GM18909 (cell line): Measurements from ENCODE around the gene BCR.

Experiments used
- ATAC-seq: cut with Tn5 transposase; IDR thresholded peaks from one replicate; pipeline ENCODE4 v1.9.1; 2021; ENCODE audit warnings: mild to moderate bottlenecking; ENCODE audit not compliant: unreplicated experiment, poor library complexity

The BCR gene

DNA sequence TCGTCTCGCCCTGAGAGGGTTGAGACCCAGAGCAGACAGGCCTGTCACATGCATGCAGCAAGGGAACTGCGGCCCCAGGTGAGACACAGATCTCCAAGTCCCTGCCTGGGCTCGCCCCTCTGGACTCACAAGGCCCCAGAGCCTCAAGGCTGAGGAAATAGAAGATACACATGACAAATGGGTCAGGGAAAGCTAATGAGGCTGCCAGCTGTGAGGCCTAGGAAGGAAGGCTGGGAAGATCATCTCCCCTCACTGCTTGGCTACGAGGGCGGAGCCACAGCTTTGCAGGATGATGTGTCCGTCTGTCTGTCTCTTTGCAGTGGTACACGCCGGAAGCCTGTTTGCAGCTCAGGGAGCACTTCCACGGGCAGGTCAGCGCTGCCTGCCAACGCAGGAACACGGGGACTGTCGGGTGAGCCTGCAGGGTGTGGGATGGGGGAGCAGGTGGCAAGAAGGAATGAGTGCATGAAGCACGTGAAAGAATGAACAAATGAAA lies 30.5 kb upstream of the BCR start:
- ATAC-seq, result no peak

DNA sequence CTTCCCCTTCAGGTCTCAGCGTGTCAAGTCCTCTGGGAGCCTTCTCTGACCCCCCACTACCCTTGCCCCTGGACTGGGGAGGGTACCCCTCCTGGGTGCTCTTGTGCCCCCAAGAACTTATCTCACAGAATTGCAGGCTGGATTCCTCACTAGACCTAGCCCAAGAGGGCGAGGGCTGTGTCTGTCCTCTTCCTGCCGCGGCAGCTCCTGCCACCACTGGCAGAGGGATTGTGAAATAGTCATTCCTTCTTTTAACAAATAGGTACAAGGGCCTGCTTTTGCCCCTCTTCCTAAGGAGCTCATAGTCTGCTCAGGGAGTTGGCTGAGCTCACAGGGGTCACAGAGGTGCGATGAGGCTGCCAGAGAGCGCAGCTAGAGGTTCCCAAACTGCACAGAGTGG lies 29.5 kb upstream of the BCR start:
- no peak for ATAC-seq

DNA sequence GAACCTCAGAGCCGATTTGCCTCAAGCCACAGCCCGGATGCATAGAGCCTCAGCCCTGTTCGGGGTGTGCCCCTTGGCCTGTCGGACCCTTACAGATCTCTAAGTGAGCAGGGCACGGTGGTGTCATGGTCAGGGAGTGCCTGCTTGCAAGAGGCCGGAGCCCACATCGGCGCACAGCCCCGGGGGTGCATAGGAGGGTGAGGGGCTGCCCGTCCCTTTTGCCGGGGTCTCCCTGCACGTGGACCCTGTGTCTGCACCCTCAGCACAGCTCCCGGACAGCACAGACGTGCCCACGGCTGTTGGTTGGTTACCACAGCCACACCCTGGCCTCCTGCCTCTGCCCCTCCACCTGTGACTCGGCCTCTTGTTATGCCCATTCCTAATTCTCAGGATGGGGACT lies 28.5 kb upstream of the BCR start:
- ATAC-seq, result no peak

- no peak for ATAC-seq
Measured at GRCh38 chr22:23152238-23153114, 27.8 kb upstream of the BCR start.

GRCh38 chr22:23153994-23154393 lies 26.3 kb upstream of the BCR start:
- no peak for ATAC-seq

GRCh38 chr22:23154461-23154860 lies 25.8 kb upstream of the BCR start:
- ATAC-seq, result no peak

GRCh38 chr22:23155143-23155542 lies 25.2 kb upstream of the BCR start:
- ATAC-seq, result no peak

DNA sequence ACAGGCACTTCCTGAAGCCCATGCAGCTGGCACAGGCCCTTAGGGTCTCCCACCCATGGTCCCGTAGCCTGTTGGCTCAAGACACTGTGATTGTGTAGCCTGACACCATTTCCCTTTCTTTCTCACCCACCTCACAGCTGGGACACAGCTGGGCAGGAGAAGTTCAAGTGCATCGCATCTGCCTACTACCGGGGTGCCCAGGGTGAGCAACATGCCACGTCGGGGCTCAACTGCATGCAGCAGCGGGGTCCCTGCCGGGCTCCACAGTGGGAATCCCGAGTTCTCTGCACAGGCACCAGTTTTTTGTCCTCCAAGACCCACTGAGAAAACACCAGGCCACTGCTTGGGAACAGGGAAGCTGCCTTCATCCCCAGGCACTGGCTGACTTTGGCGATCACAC lies 24.5 kb upstream of the BCR start:
- ATAC-seq, result no peak

GRCh38 chr22:23156286-23156685 lies 24.0 kb upstream of the BCR start:
- ATAC-seq, result no peak

DNA sequence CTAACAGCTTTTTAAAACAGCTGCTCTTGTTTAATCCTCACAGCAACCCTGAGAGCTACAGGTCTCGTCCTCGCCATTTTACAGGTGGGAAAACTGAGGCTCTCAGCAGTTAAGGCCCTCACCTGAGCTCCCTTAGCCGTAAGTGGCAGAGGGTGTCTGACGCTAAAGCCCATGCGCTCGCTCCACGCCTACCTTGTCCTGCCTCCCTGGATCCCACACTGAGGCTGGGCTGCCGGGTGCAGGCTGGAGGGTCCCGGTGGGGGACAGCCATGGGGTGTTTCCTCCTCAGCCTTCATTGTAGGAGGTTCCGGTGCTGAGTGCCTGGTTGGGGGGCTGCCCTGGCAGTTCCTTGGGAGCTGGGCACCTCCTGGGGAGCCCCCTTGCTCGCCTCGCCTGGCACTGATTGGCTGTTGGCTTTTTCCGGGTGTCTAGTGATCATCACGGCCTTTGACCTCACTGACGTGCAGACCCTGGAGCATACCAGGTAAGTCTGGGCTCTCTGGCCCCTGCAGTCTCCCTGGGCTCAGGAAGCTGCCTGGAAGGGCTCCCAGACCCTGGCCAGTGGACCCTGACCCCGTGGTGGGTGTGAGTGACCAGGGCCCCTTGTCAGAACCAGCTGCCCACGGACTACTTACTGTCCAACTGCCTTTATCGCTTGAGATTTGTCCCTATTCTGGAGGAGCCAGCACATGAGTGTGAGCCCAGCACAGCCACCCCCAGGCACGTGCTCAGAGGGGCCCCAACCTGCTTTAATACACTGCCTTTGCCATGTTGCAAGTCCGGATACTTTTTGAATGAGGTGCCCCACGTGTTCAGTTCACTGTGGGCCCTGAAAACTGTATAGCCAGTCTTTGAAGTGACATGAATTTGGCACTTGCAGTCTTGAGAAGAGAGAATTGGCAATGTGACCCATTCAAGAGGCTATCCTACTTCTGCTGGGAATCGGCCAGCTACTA lies 22.5 kb upstream of the BCR start:
- ATAC-seq, result no peak

DNA sequence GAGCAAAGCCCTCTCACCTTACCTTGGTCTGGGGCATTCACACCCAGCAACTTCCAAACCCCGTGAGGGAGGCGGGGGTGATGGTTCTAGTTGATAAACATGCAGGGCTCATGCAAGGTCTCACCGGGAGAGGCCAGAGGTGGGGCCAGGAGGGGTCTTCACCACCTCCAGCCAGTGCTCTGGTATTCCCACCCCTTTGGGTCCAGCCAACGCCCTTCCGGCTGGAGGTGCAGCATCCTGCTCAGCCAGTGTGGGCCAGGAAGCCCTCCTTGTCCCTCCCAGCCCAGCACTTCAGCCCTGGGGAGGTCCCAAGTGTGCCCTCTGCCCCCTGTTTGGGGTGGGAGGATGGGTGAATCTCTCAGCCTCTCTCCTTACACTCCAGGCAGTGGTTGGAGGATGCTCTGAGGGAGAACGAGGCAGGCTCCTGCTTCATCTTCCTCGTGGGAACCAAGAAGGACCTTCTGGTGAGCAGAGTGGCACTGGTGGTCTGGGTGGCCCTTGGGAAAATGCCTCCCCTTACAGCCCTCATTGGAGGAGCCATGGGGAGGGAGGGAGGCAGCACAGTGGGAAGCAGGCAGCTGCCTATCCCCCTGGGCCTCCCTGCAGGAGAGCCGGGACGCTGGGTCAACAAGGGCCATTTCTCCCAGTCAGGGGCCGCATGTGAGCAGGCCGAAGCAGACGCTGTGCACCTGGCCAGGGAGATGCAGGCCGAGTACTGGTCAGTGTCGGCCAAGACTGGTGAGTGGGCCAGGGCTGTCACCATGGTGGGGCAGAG lies 21.6 kb upstream of the BCR start:
- no peak for ATAC-seq

- no peak for ATAC-seq
Measured at GRCh38 chr22:23159291-23159630, 21.0 kb upstream of the BCR start.

DNA sequence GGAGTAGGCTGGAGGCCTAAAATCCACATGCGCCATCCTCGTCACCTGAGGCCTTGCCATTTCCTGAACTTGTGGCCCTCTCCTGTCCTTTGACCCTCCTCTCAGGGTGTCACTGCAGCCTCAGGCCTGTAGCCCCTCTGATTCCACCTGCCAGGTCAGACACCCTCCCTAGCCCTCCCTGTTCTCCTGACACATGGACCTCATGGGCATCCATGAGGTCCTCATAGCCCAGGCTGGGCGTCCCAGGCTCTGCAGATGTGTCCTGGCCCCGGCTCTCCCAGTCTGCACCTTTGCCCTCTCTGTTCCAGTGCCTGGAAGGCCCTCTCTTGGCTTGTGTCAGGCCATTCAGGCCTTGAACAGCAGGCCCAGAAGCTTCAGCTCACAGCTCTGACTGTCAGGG lies 19.3 kb upstream of the BCR start:
- no peak for ATAC-seq

- ATAC-seq, result no peak
Measured at GRCh38 chr22:23161574-23161973, 18.7 kb upstream of the BCR start.

- ATAC-seq, result no peak
Measured at GRCh38 chr22:23163665-23164064, 16.6 kb upstream of the BCR start.

- no peak for ATAC-seq
Measured at GRCh38 chr22:23164091-23164490, 16.2 kb upstream of the BCR start.

DNA sequence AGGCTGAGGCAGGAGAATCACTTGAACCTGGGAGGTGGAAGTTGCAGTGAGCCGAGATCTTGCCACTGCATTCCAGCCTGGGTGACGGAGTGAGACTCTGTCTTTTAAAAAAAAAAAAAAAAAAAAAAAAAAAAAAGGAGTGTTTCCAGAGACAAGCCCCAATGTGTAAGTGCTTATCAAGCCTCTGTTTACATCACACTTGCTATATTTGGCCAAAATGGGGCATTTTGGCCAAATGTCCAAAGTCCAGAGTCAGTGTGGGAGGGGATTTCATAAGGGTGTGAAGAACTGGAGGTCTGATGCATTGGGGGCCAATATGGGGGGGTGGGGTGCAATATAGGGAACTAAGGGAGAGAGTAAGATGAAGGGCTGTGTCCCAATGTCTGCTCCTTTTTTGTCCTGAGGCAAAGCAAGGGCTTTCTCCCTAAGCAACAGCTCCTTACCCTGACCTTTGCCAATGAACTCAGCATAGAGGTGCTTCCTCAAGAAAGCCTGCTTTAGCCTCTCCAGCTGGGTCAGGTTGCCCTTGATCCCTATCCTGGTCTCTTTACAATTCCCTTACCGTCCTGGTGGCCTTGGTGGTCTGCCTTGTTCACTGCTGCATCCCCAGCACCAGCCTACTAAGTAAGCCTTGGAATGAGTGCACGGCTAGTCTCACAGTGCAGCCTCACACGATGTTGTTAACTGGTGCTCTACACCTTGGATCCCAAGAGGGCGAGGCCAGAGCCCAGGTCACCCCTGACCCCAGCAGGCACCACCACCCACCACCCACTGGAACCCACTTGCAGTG lies 14.1 kb upstream of the BCR start:
- no peak for ATAC-seq

DNA sequence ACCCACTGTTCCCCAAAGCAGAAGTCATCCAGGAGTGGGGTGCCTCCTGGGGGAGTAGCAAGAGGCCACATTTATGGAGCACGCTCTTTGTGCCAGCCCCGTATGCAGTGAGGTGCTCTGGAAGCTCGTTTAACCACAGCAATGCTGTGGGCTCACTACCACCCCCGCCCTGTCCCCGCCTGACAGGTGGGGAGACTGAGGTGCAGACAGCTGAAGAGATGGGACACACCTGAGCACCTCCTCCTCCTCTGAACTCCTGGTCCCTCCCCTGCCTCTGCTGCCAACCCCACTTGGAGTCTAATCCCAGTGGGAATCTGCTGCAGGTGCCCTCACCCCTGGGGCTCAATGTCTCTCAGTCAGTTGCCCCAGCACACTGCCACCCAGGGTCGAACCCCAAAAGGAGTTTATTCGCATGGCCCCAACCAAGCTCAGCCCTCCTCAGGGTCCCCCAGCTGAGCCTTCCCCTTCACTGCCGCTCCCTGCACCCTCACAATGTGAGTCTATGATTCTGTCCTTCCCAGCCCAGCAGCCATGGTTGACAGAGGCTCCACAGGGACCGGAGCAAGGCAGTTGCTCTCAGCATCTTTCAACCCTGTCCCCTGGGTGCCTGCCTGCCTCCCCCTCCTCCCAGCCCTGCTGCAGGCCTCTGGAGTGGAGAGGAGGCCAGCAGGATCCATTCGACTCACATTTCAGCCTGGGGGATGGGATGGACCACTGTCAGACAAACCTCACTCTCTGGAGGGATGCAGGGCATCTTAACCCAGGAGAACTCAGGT lies 13.3 kb upstream of the BCR start:
- no peak for ATAC-seq
